ENCODE results near the gene SYNDIG1.

DNA sequence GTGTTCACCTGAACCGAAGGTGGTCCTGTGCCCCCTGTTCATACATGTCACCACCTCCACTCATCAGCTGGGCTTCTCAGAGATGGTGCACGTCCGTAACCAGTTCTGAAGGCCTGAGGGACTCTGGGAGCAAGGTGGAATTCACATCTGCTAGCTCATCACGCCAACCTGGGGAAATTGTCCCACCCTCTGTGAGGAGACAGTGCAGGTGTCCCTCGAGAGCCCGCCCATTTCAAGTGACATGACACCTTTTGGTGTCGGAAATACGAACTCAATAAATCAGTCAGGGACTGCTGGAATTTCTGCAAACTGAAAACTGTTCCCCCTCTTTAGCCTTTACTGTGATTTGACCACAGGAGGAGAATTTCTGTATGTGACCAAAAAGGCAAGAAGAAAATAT is 99.4 kb downstream of the SYNDIG1 start:
- TF ChIP-seq MYC (IDR thresholded peaks at IDR 0.05; ENCODE audit: borderline replicate concordance, low read length) (no peak), SMC3 (IDR thresholded peaks at IDR 0.05) (no peak)
- TF ChIP-seq, protein P1, sequence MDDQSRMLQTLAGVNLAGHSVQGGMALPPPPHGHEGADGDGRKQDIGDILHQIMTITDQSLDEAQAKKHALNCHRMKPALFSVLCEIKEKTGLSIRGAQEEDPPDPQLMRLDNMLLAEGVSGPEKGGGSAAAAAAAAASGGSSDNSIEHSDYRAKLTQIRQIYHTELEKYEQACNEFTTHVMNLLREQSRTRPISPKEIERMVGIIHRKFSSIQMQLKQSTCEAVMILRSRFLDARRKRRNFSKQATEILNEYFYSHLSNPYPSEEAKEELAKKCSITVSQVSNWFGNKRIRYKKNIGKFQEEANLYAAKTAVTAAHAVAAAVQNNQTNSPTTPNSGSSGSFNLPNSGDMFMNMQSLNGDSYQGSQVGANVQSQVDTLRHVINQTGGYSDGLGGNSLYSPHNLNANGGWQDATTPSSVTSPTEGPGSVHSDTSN (IDR thresholded peaks at IDR 0.05), result no peak
- TF ChIP-seq, protein P2, sequence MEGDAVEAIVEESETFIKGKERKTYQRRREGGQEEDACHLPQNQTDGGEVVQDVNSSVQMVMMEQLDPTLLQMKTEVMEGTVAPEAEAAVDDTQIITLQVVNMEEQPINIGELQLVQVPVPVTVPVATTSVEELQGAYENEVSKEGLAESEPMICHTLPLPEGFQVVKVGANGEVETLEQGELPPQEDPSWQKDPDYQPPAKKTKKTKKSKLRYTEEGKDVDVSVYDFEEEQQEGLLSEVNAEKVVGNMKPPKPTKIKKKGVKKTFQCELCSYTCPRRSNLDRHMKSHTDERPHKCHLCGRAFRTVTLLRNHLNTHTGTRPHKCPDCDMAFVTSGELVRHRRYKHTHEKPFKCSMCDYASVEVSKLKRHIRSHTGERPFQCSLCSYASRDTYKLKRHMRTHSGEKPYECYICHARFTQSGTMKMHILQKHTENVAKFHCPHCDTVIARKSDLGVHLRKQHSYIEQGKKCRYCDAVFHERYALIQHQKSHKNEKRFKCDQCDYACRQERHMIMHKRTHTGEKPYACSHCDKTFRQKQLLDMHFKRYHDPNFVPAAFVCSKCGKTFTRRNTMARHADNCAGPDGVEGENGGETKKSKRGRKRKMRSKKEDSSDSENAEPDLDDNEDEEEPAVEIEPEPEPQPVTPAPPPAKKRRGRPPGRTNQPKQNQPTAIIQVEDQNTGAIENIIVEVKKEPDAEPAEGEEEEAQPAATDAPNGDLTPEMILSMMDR (IDR thresholded peaks at IDR 0.05), result no peak
